ENCODE data around the gene CUL3.
"Not testable (repeated sequence)": the region's sequence is repeated elsewhere in the genome, so short reads cannot be mapped to it uniquely, and the experiment has no call there.

CUL3 gene

DNA sequence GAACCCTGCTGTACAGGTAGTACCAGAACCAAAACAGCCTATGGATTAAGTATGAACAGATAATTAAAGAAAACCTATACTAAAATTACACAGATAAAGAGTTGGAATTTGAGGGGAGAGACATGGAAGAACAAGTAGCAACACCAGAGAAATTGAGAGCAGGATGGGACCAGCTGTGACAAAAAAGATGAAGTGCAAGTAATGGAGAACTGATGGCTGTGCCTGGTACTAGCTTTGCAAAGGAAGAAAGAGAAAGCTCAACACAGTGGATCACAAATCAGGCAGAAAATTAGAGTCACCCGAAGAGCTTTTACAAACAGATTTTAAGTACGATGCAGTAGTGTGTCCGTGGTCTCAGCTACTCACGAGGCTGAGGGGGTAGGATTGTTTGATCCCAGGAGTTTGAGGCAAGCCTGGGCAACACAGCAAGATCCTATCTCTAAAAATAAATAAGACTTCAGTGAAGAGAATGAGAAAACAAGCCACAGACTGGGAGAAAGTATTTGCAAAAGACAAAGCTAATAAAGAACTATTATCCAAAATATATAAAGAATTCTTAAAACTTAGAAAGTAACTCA is 46.5 kb downstream of the CUL3 start:
- Histone ChIP-seq H3K36me3 (ENCODE audit: control insufficient read depth, insufficient read depth, low read length) (peaks cover 46% of the 10 kb centered on the region), H3K9me3 (ENCODE audit: control insufficient read depth, low read length) (no peaks in the 10 kb centered on the region), H3K27ac (ENCODE audit: low read depth, low read length, severe bottlenecking) (no peak overlapping the region), H3K4me3 (ENCODE audit: extremely low read depth, insufficient read depth, low read length, poor library complexity, severe bottlenecking) (no peak overlapping the region), H3K4me1 (ENCODE audit: control insufficient read depth, insufficient read depth, low read length, poor library complexity, severe bottlenecking) (no peaks in the 10 kb centered on the region)
- 93% methylated on average over 3 of the region's 4 CpGs; no CpG with 5 or more reads in 1 of the 2 experiments for WGBS, 2 experiments (ENCODE audit: insufficient coverage in 2 of 2)

DNA sequence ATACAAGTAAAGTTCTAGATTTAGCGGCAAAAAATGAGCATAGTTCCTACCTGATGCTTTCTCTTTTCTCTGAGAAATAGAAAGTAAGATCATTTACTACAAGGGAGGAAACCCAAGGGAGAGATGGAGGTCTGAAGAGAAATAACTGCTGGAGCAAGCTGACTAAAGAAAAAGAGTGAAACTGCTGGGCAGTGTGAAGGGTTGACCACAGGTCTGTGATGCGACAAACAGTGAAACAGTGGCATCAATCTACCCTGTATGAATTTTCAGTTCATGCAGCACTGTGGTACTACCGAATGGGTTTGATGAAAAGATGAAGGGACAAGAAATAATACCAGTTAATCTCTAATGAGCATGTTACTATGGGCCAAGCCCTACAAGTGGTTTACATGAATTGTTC is 52.2 kb downstream of the CUL3 start:
- WGBS, 2 experiments (ENCODE audit: insufficient coverage in 2 of 2), result 88 to 100% methylated on average over 1 of the region's 3 CpGs
- H3K4me3 ChIP-seq (ENCODE audit: extremely low read depth, insufficient read depth, low read length, poor library complexity, severe bottlenecking), result no peak overlapping the region
- H3K36me3 ChIP-seq (ENCODE audit: control insufficient read depth, insufficient read depth, low read length), result peaks cover 64% of the 10 kb centered on the region
- no peak overlapping the region for H3K27ac ChIP-seq (ENCODE audit: low read depth, low read length, severe bottlenecking)
- no peaks in the 10 kb centered on the region for H3K9me3 ChIP-seq (ENCODE audit: control insufficient read depth, low read length)
- H3K4me1 ChIP-seq (ENCODE audit: control insufficient read depth, insufficient read depth, low read length, poor library complexity, severe bottlenecking), result no peaks in the 10 kb centered on the region

GRCh38 chr2:224532441-224532840 is 52.7 kb downstream of the CUL3 start:
- Histone ChIP-seq H3K36me3 (ENCODE audit: control insufficient read depth, insufficient read depth, low read length) (peaks cover 68% of the 10 kb centered on the region), H3K4me3 (ENCODE audit: extremely low read depth, insufficient read depth, low read length, poor library complexity, severe bottlenecking) (no peak overlapping the region), H3K9me3 (ENCODE audit: control insufficient read depth, low read length) (no peaks in the 10 kb centered on the region), H3K4me1 (ENCODE audit: control insufficient read depth, insufficient read depth, low read length, poor library complexity, severe bottlenecking) (no peaks in the 10 kb centered on the region), H3K27ac (ENCODE audit: low read depth, low read length, severe bottlenecking) (no peak overlapping the region)
- WGBS, 2 experiments (ENCODE audit: insufficient coverage in 2 of 2), result 100% methylated on average over 1 of the region's 1 CpG; no CpG with 5 or more reads in 1 of the 2 experiments

GRCh38 chr2:224528171-224528570 is 57.0 kb downstream of the CUL3 start:
- Histone ChIP-seq H3K27ac (ENCODE audit: low read depth, low read length, severe bottlenecking) (no peak overlapping the region), H3K9me3 (ENCODE audit: control insufficient read depth, low read length) (no peaks in the 10 kb centered on the region), H3K4me1 (ENCODE audit: control insufficient read depth, insufficient read depth, low read length, poor library complexity, severe bottlenecking) (no peaks in the 10 kb centered on the region), H3K36me3 (ENCODE audit: control insufficient read depth, insufficient read depth, low read length) (peaks cover 56% of the 10 kb centered on the region), H3K4me3 (ENCODE audit: extremely low read depth, insufficient read depth, low read length, poor library complexity, severe bottlenecking) (no peak overlapping the region)
- WGBS, 2 experiments (ENCODE audit: insufficient coverage in 2 of 2), result 90 to 100% methylated on average over 1 to 3 of the region's 3 CpGs

DNA sequence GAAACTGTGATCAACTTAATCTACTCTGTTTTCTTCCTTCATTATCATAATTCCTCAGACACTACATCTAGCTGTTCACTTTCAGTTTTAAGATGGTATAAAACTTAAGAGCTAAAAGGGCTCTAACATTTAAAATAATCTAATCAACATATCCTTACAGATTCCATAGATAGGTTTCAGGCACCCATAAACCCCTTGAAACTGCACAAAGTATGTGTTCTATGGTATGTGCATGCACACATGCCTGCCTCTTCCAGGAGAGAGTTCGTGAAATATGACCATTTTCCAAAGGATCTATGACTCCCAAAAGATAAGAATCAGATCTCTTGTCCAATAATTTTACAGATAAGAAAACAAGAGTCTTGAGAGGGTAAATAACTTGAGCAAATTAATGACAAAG is 59.4 kb downstream of the CUL3 start:
- WGBS, 2 experiments (ENCODE audit: insufficient coverage in 2 of 2), result no CpG with 5 or more reads among the region's 1 CpG
- no peak overlapping the region for H3K27ac ChIP-seq (ENCODE audit: low read depth, low read length, severe bottlenecking)
- H3K4me3 ChIP-seq (ENCODE audit: extremely low read depth, insufficient read depth, low read length, poor library complexity, severe bottlenecking), result no peak overlapping the region
- no peaks in the 10 kb centered on the region for H3K9me3 ChIP-seq (ENCODE audit: control insufficient read depth, low read length)
- H3K36me3 ChIP-seq (ENCODE audit: control insufficient read depth, insufficient read depth, low read length), result peaks cover 38% of the 10 kb centered on the region
- no peaks in the 10 kb centered on the region for H3K4me1 ChIP-seq (ENCODE audit: control insufficient read depth, insufficient read depth, low read length, poor library complexity, severe bottlenecking)

DNA sequence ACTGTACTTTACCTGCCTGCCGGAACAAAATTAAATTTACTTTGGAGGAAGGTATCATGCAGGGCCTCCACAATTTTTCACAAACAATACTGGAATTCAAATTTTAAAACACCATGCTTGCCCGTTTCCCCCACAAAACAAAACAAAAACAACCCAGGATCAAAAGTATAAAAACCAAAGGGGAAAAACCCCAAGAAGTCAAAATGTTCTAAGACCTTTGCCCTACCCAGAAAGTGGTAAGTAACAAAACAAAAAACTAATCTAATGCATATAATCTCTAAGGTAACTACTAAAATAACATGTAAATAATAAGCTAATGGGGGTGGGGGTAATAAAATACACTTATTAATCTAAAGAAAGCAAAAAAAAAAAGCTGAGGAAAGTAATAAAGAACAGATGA is 60.5 kb downstream of the CUL3 start:
- WGBS, 2 experiments (ENCODE audit: insufficient coverage in 2 of 2), result 90 to 92% methylated on average over 2 of the region's 2 CpGs
- H3K27ac ChIP-seq (ENCODE audit: low read depth, low read length, severe bottlenecking), result no peak overlapping the region
- H3K4me3 ChIP-seq (ENCODE audit: extremely low read depth, insufficient read depth, low read length, poor library complexity, severe bottlenecking), result no peak overlapping the region
- peaks cover 33% of the 10 kb centered on the region for H3K36me3 ChIP-seq (ENCODE audit: control insufficient read depth, insufficient read depth, low read length)
- peaks cover 6% of the 10 kb centered on the region for H3K4me1 ChIP-seq (ENCODE audit: control insufficient read depth, insufficient read depth, low read length, poor library complexity, severe bottlenecking)
- no peaks in the 10 kb centered on the region for H3K9me3 ChIP-seq (ENCODE audit: control insufficient read depth, low read length)

- 100% methylated on average over 1 to 5 of the region's 6 CpGs for whole genome bisulfite sequencing, 2 experiments (ENCODE audit: insufficient coverage in 2 of 2)
- peaks cover 30% of the 10 kb centered on the region for H3K36me3 ChIP-seq (ENCODE audit: control insufficient read depth, insufficient read depth, low read length)
- peaks cover 8% of the 10 kb centered on the region for H3K4me1 ChIP-seq (ENCODE audit: control insufficient read depth, insufficient read depth, low read length, poor library complexity, severe bottlenecking)
- H3K27ac ChIP-seq (ENCODE audit: low read depth, low read length, severe bottlenecking), result no peak overlapping the region
- no peaks in the 10 kb centered on the region for H3K9me3 ChIP-seq (ENCODE audit: control insufficient read depth, low read length)
- H3K4me3 ChIP-seq (ENCODE audit: extremely low read depth, insufficient read depth, low read length, poor library complexity, severe bottlenecking), result no peak overlapping the region
These were observed 61.3 kb downstream of the CUL3 start for GRCh38 chr2:224523626-224524577.

DNA sequence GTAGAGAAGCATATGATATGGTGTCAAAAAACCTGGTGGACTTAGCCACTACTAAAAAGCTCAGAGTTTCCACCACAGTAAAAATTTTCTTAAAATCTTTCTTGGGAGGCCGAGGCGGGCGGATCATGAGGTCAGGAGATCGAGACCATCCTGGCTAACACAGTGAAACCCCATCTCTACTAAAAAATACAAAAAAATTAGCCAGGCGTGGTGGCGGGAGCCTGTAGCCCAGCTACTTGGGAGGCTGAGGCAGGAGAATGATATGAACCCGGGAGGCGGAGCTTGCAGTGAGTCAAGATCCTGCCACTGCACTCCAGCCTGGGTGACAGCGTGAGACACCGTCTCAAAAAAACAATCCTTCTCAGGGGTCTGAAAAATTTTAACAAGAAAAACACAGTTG is 62.7 kb downstream of the CUL3 start:
- not testable (repeated sequence) for H3K4me3 ChIP-seq (ENCODE audit: extremely low read depth, insufficient read depth, low read length, poor library complexity, severe bottlenecking); H3K4me1 ChIP-seq (ENCODE audit: control insufficient read depth, insufficient read depth, low read length, poor library complexity, severe bottlenecking); H3K9me3 ChIP-seq (ENCODE audit: control insufficient read depth, low read length); H3K27ac ChIP-seq (ENCODE audit: low read depth, low read length, severe bottlenecking)
- 96 to 100% methylated on average over 2 to 3 of the region's 10 CpGs for WGBS, 2 experiments (ENCODE audit: insufficient coverage in 2 of 2)
- H3K36me3 ChIP-seq (ENCODE audit: control insufficient read depth, insufficient read depth, low read length), result peaks cover 18% of the 10 kb centered on the region

- H3K27ac ChIP-seq (ENCODE audit: low read depth, low read length, severe bottlenecking), result no peak overlapping the region
- H3K36me3 ChIP-seq (ENCODE audit: control insufficient read depth, insufficient read depth, low read length), result peaks cover 18% of the 10 kb centered on the region
- H3K4me3 ChIP-seq (ENCODE audit: extremely low read depth, insufficient read depth, low read length, poor library complexity, severe bottlenecking), result no peak overlapping the region
- WGBS, 2 experiments (ENCODE audit: insufficient coverage in 2 of 2), result no CpG with 5 or more reads among the region's 1 CpG
- H3K9me3 ChIP-seq (ENCODE audit: control insufficient read depth, low read length), result no peaks in the 10 kb centered on the region
- H3K4me1 ChIP-seq (ENCODE audit: control insufficient read depth, insufficient read depth, low read length, poor library complexity, severe bottlenecking), result peaks cover 10% of the 10 kb centered on the region
These were observed 65.1 kb downstream of the CUL3 start for GRCh38 chr2:224520064-224520463.

DNA sequence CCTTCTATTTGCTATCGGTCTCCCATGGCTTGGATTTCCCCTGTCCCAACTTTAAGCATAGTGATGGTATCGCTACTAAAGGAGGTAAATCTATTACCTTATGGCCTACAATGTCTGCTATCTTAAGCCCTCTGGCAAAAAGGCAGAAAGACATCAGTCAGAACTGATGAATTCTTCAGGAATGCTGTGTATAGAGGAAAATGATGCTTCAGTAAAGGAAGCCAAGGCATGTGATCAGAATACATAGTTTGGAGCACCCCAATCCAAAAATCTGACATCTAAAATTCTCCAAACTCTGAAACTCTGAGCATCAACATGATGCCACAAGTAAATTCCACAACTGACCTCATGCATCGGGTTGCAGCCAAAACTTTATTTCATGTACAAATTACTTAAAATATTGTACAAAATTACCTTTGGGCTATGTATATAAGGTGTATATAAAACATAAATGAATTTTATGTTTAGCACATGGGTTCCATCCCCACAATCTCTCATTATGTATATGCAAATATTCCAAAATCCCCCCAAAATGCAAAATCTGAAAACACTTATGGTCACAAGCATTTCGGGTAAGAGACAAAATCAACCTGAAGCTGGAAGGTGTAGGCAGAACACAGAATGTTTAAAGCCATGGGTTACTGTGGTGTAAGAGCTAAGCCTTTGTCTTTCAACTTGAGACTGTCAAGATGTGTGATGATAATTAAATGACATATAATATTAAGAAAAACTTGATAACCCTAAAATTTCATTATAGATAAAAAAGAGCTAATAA is 66.2 kb downstream of the CUL3 start:
- H3K36me3 ChIP-seq (ENCODE audit: control insufficient read depth, insufficient read depth, low read length), result peaks cover 15% of the 10 kb centered on the region
- H3K4me3 ChIP-seq (ENCODE audit: extremely low read depth, insufficient read depth, low read length, poor library complexity, severe bottlenecking), result no peak overlapping the region
- no peaks in the 10 kb centered on the region for H3K9me3 ChIP-seq (ENCODE audit: control insufficient read depth, low read length)
- 100% methylated on average over 2 to 3 of the region's 4 CpGs for WGBS, 2 experiments (ENCODE audit: insufficient coverage in 2 of 2)
- peaks cover 11% of the 10 kb centered on the region for H3K4me1 ChIP-seq (ENCODE audit: control insufficient read depth, insufficient read depth, low read length, poor library complexity, severe bottlenecking)
- H3K27ac ChIP-seq (ENCODE audit: low read depth, low read length, severe bottlenecking), result no peak overlapping the region
